Pancreas (tissue), 10 donors: ENCODE results near the gene RPTOR. TPM values are rescaled to one million over a fixed set of nuclear protein-coding genes. Genes with fewer than 3 reads are reported as not detected.
"Not testable (repeated sequence)": the region's sequence is repeated elsewhere in the genome, so short reads cannot be mapped to it uniquely, and the experiment has no call there.

ENCODE experiments used
- ATAC-seq, 4 donors: fragments of 200-7000 bp; cut with Tn5 transposase; one replicate each; pipeline versions ENCODE4 v1.8.0 to v1.9.1; 2020; ENCODE audit warnings: mild to moderate bottlenecking in 4 of 4, moderate library complexity in 4 of 4
- DNase-seq, 6 donors: peaks; one replicate each; pipeline ENCODE4 v3.0.0-alpha.2; 2020
- FAIRE-seq: peaks from 2 replicates; lab custom pipeline; 2012; peaks lifted over from hg19 to GRCh38; lab: Jason Lieb, UNC
- H3K27ac ChIP-seq, 4 donors: fragments of 200-600 bp; sonication (generic); 1 replicate in 3 of 4; 2 replicates in 1 of 4; pipeline versions ENCODE4 v1.5.0 to v1.8.0; 2020
- H3K27me3 ChIP-seq, 4 donors: fragments of 200-600 bp; one replicate each; pipeline ENCODE4 v1.8.0; 2021
- H3K36me3 ChIP-seq, 3 donors: fragments of 200-600 bp; sonication (generic) in 1 of 3; one replicate each; pipeline versions ENCODE4 v1.5.0 to v1.8.0; 2020 to 2021
- H3K4me1 ChIP-seq, 3 donors: fragments of 200-600 bp; one replicate each; pipeline ENCODE4 v1.8.0; 2021
- H3K4me3 ChIP-seq, 4 donors: fragments of 200-600 bp; sonication (generic) in 2 of 4; one replicate each; pipeline versions ENCODE4 v1.5.0 to v1.8.0; 2020 to 2021
- H3K9me3 ChIP-seq, 4 donors: fragments of 200-600 bp; one replicate each; pipeline ENCODE4 v1.8.0; 2021
- CTCF ChIP-seq, 4 donors: fragments of 200-600 bp; sonication (generic) in 3 of 4; IDR thresholded peaks; one replicate each; pipeline versions ENCODE4 v1.5.0 to v1.8.0; 2021; ENCODE audit warnings: antibody characterized with exemption in 4 of 4
- WGBS, 2 donors: extraction: QIAGEN DNeasy Blood & Tissue Kit; methylation state at CpG; one replicate each; pipeline ENCODE4 v1.1.7; 2013; 5-methylcytosine and 5-hydroxymethylcytosine counted together
- intact Hi-C, 3 donors: fragments of 100-400 bp; cut with DNase I; formaldehyde crosslinking; loops; one replicate each; pipeline versions ENCODE4 v1.11.1 to v1.14.2; 2022
- polyA plus RNA-seq, 2 donors: library from polyadenylated mRNA; stranded (reverse); fragments of 200-250 nt; gene quantifications; one replicate each; pipeline ENCODE4 v1.2.3, GENCODE V29; 2013
- total RNA-seq, 6 donors: library from RNA; stranded (reverse); fragmentation: NEBNext Ultra II Directional in 4 of 6; extraction: Animal tissue kit (Norgen Biotek cat#: 25700) in 4 of 6; gene quantifications; one replicate each; pipeline versions ENCODE4 v1.2.1 to v1.2.4, GENCODE V29; 2021 to 2023
- donor health status: healthy with polysubstance abuse.
- donor health status: DM: no; HTN: no; CAD: no; lungs with moderate emphysema.
- donor health status: DM: no; HTN: no; CAD: no.
- donor health status: control.
- donor health status: control.
- donor health status: Bipolar disorder and iron deficiency.
- donor health status: DM: yes; HTN: yes; CAD: no.
- donor health status: DM: no; HTN: no; CAD: no.
- donor health status: DM: no; HTN: no; CAD: no.
- donor health status: DM: yes; HTN: yes; CAD: no.

The RPTOR gene
- total and polyA plus RNA-seq, 8 donors = 5.0 to 18.9 (median 13.2) TPM

- no peaks in the 10 kb centered on the region for H3K36me3 ChIP-seq
- FAIRE-seq (no peak), DNase-seq (peak in 1 of 6 donors; percentile 31), ATAC-seq (no peak)
- intact Hi-C loops = no loop called here
- H3K4me1 ChIP-seq = no peaks in the 10 kb centered on the region
- H3K4me3 ChIP-seq = no peak overlapping the region
- 93 to 95% methylated on average over 19 of the region's 19 CpGs for WGBS, 2 donors
- H3K9me3 ChIP-seq = no peaks in the 10 kb centered on the region
- no peak for TF ChIP-seq CTCF (IDR thresholded peaks at IDR 0.05)
- no peak overlapping the region for H3K27ac ChIP-seq
- H3K27me3 ChIP-seq = no peaks in the 10 kb centered on the region
These were observed 330.3 kb downstream of the RPTOR start for GRCh38 chr17:80874866-80875445.

GRCh38 chr17:80875480-80875995 is 330.9 kb downstream of the RPTOR start:
- H3K27me3 ChIP-seq, H3K27ac ChIP-seq, H3K4me1 ChIP-seq, H3K4me3 ChIP-seq, H3K36me3 ChIP-seq, FAIRE-seq, ATAC-seq, H3K9me3 ChIP-seq, intact Hi-C loops: not testable (repeated sequence)
- peak in 2 of 6 donors; percentile 4 to 16 for DNase-seq
- 96 to 97% methylated on average over 24 to 29 of the region's 29 CpGs for WGBS, 2 donors

- H3K4me3 ChIP-seq, H3K27me3 ChIP-seq, ATAC-seq, H3K9me3 ChIP-seq, H3K36me3 ChIP-seq, FAIRE-seq, intact Hi-C loops, H3K27ac ChIP-seq, H3K4me1 ChIP-seq: not testable (repeated sequence)
- WGBS, 2 donors = 97% methylated on average over 30 to 36 of the region's 39 CpGs
- peak in 2 of 6 donors; percentile 9 to 11 for DNase-seq
These were observed 331.9 kb downstream of the RPTOR start for GRCh38 chr17:80876456-80876949.

- FAIRE-seq (no peak), ATAC-seq (no peak), DNase-seq (peak in 1 of 6 donors; percentile 41)
- Histone ChIP-seq H3K36me3 (peaks cover 0 to 6% (median 2%) of the 10 kb centered on the region in 3 donors), H3K27ac (no peak overlapping the region), H3K9me3 (no peaks in the 10 kb centered on the region), H3K4me3 (no peak overlapping the region), H3K4me1 (no peaks in the 10 kb centered on the region), H3K27me3 (no peaks in the 10 kb centered on the region)
- WGBS, 2 donors = 91 to 93% methylated on average over 32 of the region's 32 CpGs
- intact Hi-C loops = no loop called here
- no peak for TF ChIP-seq CTCF (IDR thresholded peaks at IDR 0.05)
These were observed 332.5 kb downstream of the RPTOR start for GRCh38 chr17:80876950-80877728.

GRCh38 chr17:80877729-80878303 is 333.2 kb downstream of the RPTOR start:
- TF ChIP-seq CTCF (IDR thresholded peaks at IDR 0.05) = no peak
- Histone ChIP-seq H3K4me3 (no peak overlapping the region), H3K9me3 (no peaks in the 10 kb centered on the region), H3K36me3 (peaks cover 0 to 6% (median 2%) of the 10 kb centered on the region in 3 donors), H3K27me3 (no peaks in the 10 kb centered on the region), H3K27ac (no peak overlapping the region), H3K4me1 (no peaks in the 10 kb centered on the region)
- 81 to 88% methylated on average over 14 of the region's 14 CpGs for WGBS, 2 donors
- ATAC-seq = no peak
- no peak for FAIRE-seq
- peak in 2 of 6 donors; percentile 3 to 28 for DNase-seq
- intact Hi-C loops = no loop called here
